HG03045 (cell line): ENCODE measurements around the gene SIM2.

Experiments
- ATAC-seq: cut with Tn5 transposase; IDR thresholded peaks from one replicate; pipeline ENCODE4 v1.9.1; 2021; ENCODE audit warnings: mild to moderate bottlenecking, moderate library complexity; ENCODE audit not compliant: unreplicated experiment

Gene SIM2

DNA sequence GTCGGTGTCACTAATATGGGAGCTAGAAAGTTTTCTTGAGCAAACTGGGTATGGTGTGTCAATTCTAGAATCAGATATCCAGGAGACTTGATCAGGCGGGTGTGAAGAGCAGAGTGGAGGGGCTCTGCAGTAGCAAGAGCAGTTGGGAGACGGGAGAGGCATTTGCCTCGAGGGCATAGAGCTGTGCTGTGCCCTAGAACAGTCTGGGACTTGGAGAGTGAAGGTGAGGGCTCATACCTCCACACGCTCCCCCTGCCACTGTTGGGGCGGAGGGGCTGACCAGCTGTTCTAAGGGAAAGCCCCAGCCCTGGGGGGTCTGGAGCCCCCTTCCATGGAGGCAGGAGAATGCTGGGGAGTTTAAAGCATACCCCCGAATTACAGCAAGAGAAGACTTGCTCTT lies 33.8 kb downstream of the SIM2 start:
- ATAC-seq, result no peak

- no peak for ATAC-seq
Observed at GRCh38 chr21:36733857-36734256, 34.9 kb downstream of the SIM2 start.

DNA sequence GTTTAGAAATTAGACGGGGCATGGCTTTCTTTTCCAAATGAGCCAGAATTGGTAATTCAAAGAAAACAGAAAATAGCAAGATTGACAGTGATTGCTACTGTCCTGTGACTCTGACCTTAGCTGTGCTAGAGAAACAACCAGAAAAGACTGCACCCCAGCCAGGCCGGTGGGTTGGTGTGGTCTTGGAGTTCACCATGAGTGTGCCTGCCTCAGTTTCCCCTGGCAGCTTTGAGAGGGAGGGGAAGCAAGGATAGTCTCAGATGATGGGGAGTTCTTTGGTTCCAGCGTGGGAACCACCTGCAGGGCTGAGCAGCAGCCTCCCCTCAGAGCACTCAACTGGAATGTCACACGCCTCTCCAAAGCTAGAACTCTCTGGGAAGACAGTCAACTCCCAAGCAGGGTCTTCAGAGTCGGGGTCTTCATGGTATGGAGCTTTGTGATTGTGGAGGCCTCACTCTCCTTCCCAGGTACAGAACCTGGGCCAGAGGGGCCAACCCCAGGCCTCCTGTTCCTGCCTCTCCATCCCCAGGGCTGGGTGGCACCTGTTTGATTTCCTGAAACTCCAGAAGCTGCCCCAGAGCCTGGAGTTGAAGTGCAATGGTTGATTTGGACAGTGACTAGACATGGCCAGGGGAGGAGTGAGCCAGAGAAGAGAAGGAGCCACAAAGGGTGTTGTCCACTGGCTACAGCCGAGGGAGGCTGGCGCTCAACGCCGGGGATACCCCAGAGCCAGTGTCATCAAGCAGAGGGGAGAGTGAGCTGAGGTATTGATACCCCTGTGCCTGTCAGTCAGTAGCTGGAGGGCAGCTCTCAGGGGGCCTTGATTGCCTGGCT lies 35.7 kb downstream of the SIM2 start:
- ATAC-seq, result no peak

- no peak for ATAC-seq
Observed at GRCh38 chr21:36735201-36735515, 36.2 kb downstream of the SIM2 start.

DNA sequence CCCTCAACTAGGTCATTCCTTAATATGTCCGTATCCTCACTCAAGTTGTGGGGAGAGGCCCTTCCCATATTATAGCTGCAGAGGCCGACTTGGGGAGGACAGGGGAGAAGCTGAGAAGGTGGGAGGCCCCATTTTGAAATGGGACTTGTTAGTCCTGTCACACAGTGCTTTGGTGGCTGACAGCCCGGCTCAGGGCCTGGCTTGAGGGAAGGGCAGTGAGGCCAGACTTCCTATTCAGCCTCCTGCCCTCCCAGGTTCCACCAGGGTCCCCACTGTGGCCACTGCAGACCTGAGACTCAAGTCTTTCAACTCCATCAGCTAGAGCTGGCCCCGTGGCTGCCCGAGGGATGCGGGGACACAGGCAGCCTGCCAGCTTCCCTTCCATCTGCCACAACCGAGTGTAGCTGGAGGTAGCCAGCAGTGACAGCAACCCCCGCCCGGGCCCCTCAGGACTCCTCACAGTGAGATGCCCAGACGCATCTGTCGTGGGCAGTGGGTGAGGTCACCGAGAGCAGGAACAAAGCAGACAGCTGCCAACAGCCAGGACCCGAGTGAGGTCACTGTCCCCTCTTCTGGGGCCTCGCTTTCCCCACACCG lies 36.9 kb downstream of the SIM2 start:
- no peak for ATAC-seq

DNA sequence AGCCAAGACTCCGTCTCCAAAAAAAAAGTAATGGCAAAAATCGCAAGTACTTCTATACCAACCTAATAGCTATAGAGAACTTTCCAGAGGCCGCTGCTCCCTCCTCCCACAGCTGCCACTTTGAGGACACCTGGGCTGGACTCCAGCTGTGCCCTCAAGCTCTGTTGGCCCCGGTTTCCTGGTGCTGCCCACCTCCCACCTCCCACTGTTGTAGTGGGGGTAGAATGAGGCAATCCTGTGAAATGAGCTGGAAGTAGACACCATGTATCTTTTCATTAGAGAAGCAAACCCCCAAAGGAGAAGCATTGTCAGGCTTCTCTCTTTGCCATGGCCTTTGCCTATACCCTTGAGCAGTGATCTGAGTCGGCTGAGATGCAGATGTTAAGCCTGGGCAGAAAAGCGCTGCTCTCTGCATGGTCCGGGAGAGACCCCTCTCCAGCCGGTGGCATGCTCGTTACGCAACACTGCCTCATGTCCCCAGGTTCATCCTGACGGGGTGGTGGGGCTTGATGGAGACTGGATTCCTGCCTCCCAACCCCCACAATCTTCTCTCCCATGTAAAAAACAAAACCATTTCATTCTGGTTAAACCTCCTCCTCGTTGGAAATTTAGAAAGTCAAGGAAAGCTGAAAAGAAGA lies 39.7 kb downstream of the SIM2 start:
- ATAC-seq, result no peak

GRCh38 chr21:36741506-36741905 lies 42.6 kb downstream of the SIM2 start:
- no peak for ATAC-seq

DNA sequence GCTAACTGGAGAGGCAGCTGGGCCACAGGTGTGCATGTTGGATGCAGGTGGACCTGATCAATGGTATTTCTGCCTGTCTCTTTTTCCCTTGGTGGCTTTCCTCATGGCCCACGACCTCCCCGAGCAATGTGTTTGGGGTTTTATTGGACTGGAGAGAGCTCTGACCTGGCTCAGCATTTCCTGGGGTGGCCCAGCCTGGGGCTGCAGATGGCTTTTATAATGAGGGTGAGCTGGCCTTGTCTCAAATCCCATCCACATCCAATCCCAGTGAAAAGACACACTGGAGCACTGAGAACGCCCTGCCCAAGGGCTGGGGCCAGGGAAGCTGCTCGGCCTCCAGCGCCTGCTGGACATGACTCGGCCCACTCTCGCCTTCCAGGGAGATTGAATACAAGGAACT lies 44.1 kb downstream of the SIM2 start:
- ATAC-seq, result no peak

GRCh38 chr21:36743446-36743845 lies 44.5 kb downstream of the SIM2 start:
- no peak for ATAC-seq

GRCh38 chr21:36744190-36744559 lies 45.3 kb downstream of the SIM2 start:
- ATAC-seq, result no peak

- ATAC-seq, result no peak
Observed at GRCh38 chr21:36744560-36745231, 45.8 kb downstream of the SIM2 start.

GRCh38 chr21:36745459-36745858 lies 46.5 kb downstream of the SIM2 start:
- ATAC-seq, result no peak

- ATAC-seq, result no peak
Observed at GRCh38 chr21:36747041-36747814, 48.3 kb downstream of the SIM2 start.

DNA sequence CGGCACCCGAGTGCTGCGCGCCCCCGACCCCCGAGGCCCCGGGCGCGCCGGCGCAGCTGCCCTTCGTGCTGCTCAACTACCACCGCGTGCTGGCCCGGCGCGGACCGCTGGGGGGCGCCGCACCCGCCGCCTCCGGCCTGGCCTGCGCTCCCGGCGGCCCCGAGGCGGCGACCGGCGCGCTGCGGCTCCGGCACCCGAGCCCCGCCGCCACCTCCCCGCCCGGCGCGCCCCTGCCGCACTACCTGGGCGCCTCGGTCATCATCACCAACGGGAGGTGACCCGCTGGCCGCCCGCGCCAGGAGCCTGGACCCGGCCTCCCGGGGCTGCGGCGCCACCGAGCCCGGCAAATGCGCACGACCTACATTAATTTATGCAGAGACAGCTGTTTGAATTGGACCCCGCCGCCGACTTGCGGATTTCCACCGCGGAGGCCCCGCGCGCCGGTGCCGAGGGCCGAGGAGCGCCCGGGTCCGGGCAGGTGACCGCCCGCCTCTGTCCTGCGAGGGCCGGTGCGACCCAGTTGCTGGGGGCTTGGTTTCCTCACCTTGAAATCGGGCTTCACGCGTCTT lies 49.0 kb downstream of the SIM2 start:
- ATAC-seq, result no peak

- no peak for ATAC-seq
Observed at GRCh38 chr21:36749935-36750575, 51.1 kb downstream of the SIM2 start.

- no peak for ATAC-seq
Observed at GRCh38 chr21:36750576-36750959, 51.7 kb downstream of the SIM2 start.

DNA sequence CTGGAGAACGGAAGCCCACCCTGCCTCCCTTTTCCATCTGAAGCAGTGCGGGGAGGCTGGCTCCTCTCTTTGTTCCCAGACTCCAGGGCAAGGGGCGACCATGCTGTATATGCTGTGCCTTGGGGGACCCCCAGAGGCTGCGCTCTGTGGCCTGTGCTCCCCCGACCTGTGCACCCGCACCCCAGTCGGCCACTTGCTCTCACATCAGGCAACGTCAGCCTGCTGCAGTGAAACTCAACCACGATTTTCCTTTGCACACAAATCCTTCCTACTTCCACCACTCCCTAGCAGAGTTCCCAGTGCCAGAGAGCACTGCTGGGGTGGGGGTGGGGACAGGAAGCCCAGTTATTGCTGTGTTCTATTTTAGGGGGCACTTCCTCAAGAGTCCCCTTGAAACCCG lies 52.5 kb downstream of the SIM2 start:
- ATAC-seq, result no peak

DNA sequence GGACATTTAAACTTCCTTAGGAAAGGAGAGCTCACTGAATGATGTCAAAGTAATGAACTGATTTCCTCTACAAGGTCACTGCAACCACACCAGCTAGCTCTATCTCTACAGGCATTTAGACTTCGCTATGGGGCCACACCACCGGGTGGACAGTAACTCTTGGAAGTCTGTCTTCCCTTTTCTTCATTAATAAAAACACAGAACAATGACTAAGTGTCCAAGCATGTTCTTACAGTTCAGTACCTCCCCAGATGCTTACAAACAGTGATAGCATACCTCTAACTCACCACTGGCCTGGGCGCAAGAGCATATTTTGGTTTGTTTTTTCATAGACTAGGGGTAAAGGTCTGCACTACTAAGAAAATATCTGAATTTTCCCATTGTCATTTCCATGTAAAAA lies 54.6 kb downstream of the SIM2 start:
- ATAC-seq, result no peak

GRCh38 chr21:36754241-36754898 lies 55.5 kb downstream of the SIM2 start:
- ATAC-seq, result no peak

DNA sequence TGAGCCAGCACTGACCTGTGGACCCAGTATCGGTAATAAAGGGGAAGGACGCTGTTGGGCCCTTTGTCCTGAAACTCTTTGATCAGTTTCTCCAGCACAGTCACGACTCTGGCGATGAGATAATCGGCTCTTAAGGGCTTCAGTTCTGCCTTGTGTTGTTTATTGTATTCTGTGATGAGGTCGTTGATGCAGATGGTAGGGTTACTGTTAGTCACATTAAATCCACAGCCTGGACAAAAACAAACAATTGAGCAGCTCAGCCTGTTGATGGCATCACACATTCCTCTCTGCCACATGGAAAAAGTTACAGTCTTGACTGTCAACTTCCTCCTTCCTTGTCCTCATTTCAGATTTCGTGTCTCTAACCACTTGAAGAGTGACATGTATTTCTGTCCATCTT lies 57.6 kb downstream of the SIM2 start:
- no peak for ATAC-seq
